Thyroid gland (tissue), 4 donors: ENCODE results near the gene C4orf50. TPM values are rescaled to one million over a fixed set of nuclear protein-coding genes. Genes with fewer than 3 reads are reported as not detected.

Experiments used
- DNase-seq, 2 donors: peaks; one replicate each; pipeline ENCODE4 v3.0.0-alpha.2; 2019
- H3K27ac ChIP-seq, 3 donors: fragments of 200-600 bp; sonication (generic); 1 replicate in 2 of 3; 2 replicates in 1 of 3; pipeline ENCODE4 v1.5.1; 2016 to 2019; ENCODE audit warnings: mild to moderate bottlenecking in 1 of 3, moderate library complexity in 1 of 3
- H3K27me3 ChIP-seq: fragments of 200-600 bp; sonication (generic); one replicate; pipeline ENCODE4 v1.5.1; 2019
- H3K36me3 ChIP-seq, 2 donors: fragments of 200-600 bp; sonication (generic); one replicate each; pipeline ENCODE4 v1.5.1; 2016 to 2019
- H3K4me1 ChIP-seq, 2 donors: fragments of 200-600 bp; sonication (generic); one replicate each; pipeline ENCODE4 v1.5.1; 2017 to 2019
- H3K4me3 ChIP-seq, 3 donors: fragments of 200-600 bp; sonication (generic); replicated peaks in 1 of 3; 1 replicate in 2 of 3; 2 replicates in 1 of 3; pipeline ENCODE4 v1.5.1; 2016; ENCODE audit warnings: mild to moderate bottlenecking in 1 of 3
- H3K9me3 ChIP-seq: fragments of 200-600 bp; sonication (generic); one replicate; pipeline ENCODE4 v1.5.1; 2017
- CTCF ChIP-seq, 6 experiments: fragments of 200-600 bp in 3 of 6; fragments of 450-650 bp in 3 of 6; sonication (generic) in 3 of 6; IDR thresholded peaks; one replicate each; pipeline ENCODE4 v1.5.1; 2016 to 2019; ENCODE audit warnings: antibody characterized with exemption in 6 of 6, mild to moderate bottlenecking in 2 of 6, inconsistent platforms in 1 of 6, moderate library complexity in 1 of 6
- POLR2A ChIP-seq, 2 donors: fragments of 450-650 bp; IDR thresholded peaks; one replicate each; pipeline ENCODE4 v1.6.1; 2017; ENCODE audit warnings: antibody characterized with exemption in 2 of 2, mild to moderate bottlenecking in 2 of 2, moderate library complexity in 1 of 2
- WGBS, 2 donors: methylation state at CpG; one replicate each; pipeline ENCODE4 v1.1.5; 2017; 5-methylcytosine and 5-hydroxymethylcytosine counted together
- intact Hi-C: fragments of 100-400 bp; cut with DNase I; formaldehyde crosslinking; loops from one replicate; pipeline ENCODE4 v1.15.1; 2023
- total RNA-seq, 4 donors: library from RNA; depleted of rRNA; stranded (reverse); fragments of >200 nt; gene quantifications; one replicate each; pipeline ENCODE4 v1.2.3, GENCODE V29; 2016

Gene C4orf50
- total RNA-seq, 4 donors from 2014 or later: 0.11 to 0.15 (median 0.13) TPM; not detected in 1

DNA sequence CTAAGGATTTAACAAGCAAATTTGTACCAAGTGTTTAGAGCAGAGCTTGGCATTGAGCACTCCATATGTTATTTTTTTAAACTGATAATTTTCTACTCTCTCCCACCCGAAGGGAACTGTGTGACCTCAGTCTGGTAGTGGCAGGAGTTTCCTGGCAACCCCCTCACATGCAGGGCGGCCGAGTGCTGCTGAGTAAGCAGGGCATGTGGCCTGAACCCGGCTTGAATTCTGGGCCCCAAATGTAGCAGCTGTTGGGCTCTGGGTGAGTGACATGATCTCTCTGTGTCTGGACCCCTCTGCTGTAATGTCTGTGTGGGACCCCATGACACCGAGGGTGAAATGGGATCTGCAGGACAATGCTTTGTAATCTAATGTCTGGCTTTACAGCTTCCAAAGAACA is 13.6 kb upstream of the C4orf50 start:
- Histone ChIP-seq H3K27ac (peak overlapping the region; percentile 79 to 92 (median 89)), H3K4me1 (peaks cover 22 to 24% of the 10 kb centered on the region in 2 donors), H3K27me3 (no peaks in the 10 kb centered on the region), H3K4me3 (no peak overlapping the region), H3K9me3 (no peaks in the 10 kb centered on the region), H3K36me3 (no peaks in the 10 kb centered on the region)
- intact Hi-C loops: loop anchor here (5.0 kb wide), 1 partner anchor 55 kb away; no protein-coding TSS in a partner anchor
- DNase-seq: peak; percentile 54 to 66
- 34 to 39% methylated on average over 5 of the region's 5 CpGs for WGBS, 2 donors
- TF ChIP-seq CTCF (IDR thresholded peaks at IDR 0.05): no peak
- no peak for TF ChIP-seq POLR2A (IDR thresholded peaks at IDR 0.05)

- H3K36me3 ChIP-seq: no peaks in the 10 kb centered on the region
- 93 to 98% methylated on average over 7 of the region's 7 CpGs for WGBS, 2 donors
Measured at GRCh38 chr4:6030679-6031078, 12.4 kb upstream of the C4orf50 start.

GRCh38 chr4:6029254-6029653 is 11.0 kb upstream of the C4orf50 start:
- no peak for DNase-seq
- Histone ChIP-seq H3K27ac (peak overlapping the region in 1 of 3 donors; percentile 3), H3K27me3 (no peaks in the 10 kb centered on the region), H3K9me3 (no peaks in the 10 kb centered on the region), H3K4me3 (no peak overlapping the region), H3K36me3 (no peaks in the 10 kb centered on the region), H3K4me1 (peaks cover 22 to 23% of the 10 kb centered on the region in 2 donors)
- TF ChIP-seq POLR2A (IDR thresholded peaks at IDR 0.05) (no peak), CTCF (IDR thresholded peaks at IDR 0.05) (no peak)
- WGBS, 2 donors: 80 to 85% methylated on average over 6 of the region's 6 CpGs
- intact Hi-C loops: no loop called here

More at GRCh38 chr4:6030679-6031078, 12.4 kb upstream of the C4orf50 start:
- intact Hi-C loops: loop anchor here (5.0 kb wide), 1 partner anchor 57 kb away; no protein-coding TSS in a partner anchor
- Histone ChIP-seq H3K9me3 (no peaks in the 10 kb centered on the region), H3K27ac (peak overlapping the region in 1 of 3 donors; percentile 3), H3K4me1 (peaks cover 22 to 24% of the 10 kb centered on the region in 2 donors), H3K27me3 (no peaks in the 10 kb centered on the region), H3K4me3 (no peak overlapping the region)
- TF ChIP-seq POLR2A (IDR thresholded peaks at IDR 0.05) (no peak), CTCF (IDR thresholded peaks at IDR 0.05) (no peak)
- DNase-seq: no peak

DNA sequence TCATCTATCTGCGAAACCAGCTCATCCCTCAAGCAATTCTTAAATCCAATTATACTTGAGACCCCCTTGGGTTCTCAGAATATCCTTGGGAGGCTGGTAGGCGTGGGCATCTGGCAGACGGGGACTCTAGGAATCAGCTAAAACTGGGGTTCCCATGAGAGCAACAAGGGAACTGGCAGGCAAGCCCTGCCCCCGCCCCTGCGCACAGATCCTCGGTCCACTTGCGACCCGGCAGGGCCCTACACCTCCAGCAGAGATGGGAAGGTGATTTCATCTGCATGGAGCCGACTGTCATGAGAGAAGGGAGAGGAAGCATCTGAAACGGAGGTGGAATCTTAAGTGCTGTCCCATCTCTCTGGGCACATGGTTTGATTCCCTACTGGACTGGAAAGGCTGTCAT is 9.9 kb upstream of the C4orf50 start:
- TF ChIP-seq CTCF (IDR thresholded peaks at IDR 0.05) (no peak), POLR2A (IDR thresholded peaks at IDR 0.05) (no peak)
- Histone ChIP-seq H3K27me3 (no peaks in the 10 kb centered on the region), H3K27ac (no peak overlapping the region), H3K4me3 (no peak overlapping the region), H3K36me3 (no peaks in the 10 kb centered on the region), H3K9me3 (no peaks in the 10 kb centered on the region), H3K4me1 (peaks cover 14 to 15% of the 10 kb centered on the region in 2 donors)
- DNase-seq: no peak
- intact Hi-C loops: no loop called here
- WGBS, 2 donors: 77 to 84% methylated on average over 9 to 10 of the region's 10 CpGs

GRCh38 chr4:6027392-6027791 is 9.2 kb upstream of the C4orf50 start:
- H3K4me1 ChIP-seq: peaks cover 9% of the 10 kb centered on the region in 2 donors
- H3K4me3 ChIP-seq: no peak overlapping the region
- 77 to 85% methylated on average over 9 of the region's 9 CpGs for WGBS, 2 donors
- DNase-seq: no peak
- H3K27ac ChIP-seq: no peak overlapping the region
- intact Hi-C loops: no loop called here
- TF ChIP-seq CTCF (IDR thresholded peaks at IDR 0.05) (no peak), POLR2A (IDR thresholded peaks at IDR 0.05) (no peak)
- H3K9me3 ChIP-seq: no peaks in the 10 kb centered on the region
- H3K27me3 ChIP-seq: no peaks in the 10 kb centered on the region
- no peaks in the 10 kb centered on the region for H3K36me3 ChIP-seq
